Pulmonary artery endothelial cell (primary cell): ENCODE measurements around the gene NLK. TPM values are rescaled to one million over a fixed set of nuclear protein-coding genes. Genes with fewer than 3 reads are reported as not detected.
"Not testable (repeated sequence)": the region's sequence is repeated elsewhere in the genome, so short reads cannot be mapped to it uniquely, and the experiment has no call there.

ENCODE experiments used
- DNase-seq: peaks from one replicate; pipeline ENCODE4 v3.0.0-alpha.2; 2011; ENCODE audit warnings: low read depth, low spot score
- total RNA-seq: library from RNA; depleted of rRNA; stranded (reverse); fragments of >200 nt; gene quantifications from 2 replicates; pipeline ENCODE4 v1.2.3, GENCODE V29; 2014

NLK gene
- total RNA-seq, 1 donor from 2014 or later, result 34.8 TPM

GRCh38 chr17:28071891-28072606 is 29.6 kb downstream of the NLK start:
- no peak for DNase-seq

GRCh38 chr17:28072936-28073533 is 30.6 kb downstream of the NLK start:
- DNase-seq, result no peak

GRCh38 chr17:28074010-28074409 is 31.5 kb downstream of the NLK start:
- DNase-seq, result no peak

DNA sequence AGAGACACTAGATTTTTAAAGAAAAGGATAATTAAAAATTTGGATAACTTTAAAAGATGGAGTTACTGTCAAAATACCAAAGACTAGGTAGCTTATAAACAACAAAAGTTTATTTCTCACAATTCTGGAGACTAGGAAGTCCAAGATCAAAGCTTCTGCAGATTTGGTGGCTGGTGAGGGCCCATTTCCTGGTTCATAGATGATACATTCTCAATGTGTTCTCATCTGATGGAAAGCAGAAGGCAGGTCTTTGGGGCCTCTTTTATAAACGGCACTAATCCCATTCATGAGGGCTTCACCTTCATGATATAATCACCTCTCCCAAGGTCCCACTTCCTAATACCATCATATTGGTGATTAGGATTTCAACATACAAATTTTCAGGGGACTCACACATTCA is 33.7 kb downstream of the NLK start:
- DNase-seq, result no peak

DNA sequence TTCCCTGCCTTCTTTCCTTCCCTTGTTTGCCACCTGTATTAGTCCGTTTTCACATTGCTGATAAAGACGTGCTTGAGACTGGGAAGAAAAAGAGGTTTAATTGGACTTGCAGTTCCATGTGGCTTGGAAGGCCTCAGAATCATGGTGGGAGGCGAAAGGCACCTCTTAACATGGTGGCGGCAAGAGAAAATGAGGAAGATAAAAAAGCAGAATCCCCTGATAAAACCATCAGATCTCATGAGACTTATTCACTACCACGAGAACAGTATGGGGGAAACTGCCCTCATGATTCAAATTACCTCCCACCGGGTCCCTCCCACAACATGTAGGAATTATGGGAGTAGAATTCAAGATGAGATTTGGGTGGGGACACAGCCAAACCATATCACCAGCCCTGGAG is 34.7 kb downstream of the NLK start:
- DNase-seq, result not testable (repeated sequence)

DNA sequence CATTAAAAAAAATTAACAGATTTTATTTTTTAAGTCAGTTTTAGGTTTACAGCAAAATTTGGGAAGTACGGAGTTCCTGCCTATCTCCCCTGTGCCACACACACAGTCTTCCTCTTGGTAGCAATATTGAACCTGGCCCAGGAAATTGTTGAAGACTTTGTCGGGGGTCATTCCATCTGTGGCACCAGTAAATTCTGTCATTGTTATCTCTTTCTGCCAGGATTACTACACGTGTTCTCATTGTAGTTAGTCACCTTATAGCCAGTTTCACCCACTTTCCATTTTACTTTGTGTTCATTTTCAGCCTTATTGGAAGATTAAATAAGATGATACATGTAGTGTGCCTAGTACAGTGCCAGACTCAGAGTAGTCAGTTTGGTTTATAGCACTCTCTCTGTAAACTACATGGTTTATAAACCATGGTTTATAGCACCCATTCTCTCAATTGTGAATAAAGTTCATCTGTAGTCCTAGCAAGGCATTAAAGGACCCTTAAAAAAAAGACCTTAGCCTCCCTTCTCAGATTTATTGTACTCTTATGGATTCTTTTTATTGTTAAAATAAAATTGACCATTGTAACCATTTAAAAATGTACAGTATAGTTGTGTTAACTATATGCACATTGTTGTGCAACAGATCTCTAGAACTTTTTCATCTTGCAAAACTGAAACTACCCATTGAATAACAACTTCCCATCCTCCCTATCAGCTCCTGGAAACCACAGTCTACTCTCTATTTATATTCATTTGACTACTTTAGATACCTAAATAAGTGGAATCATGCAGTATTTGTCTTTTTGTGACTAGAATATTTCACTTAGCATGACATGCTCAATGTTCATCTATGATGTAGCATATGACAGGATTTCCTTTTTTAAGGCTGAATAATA is 36.1 kb downstream of the NLK start:
- DNase-seq, result no peak

DNA sequence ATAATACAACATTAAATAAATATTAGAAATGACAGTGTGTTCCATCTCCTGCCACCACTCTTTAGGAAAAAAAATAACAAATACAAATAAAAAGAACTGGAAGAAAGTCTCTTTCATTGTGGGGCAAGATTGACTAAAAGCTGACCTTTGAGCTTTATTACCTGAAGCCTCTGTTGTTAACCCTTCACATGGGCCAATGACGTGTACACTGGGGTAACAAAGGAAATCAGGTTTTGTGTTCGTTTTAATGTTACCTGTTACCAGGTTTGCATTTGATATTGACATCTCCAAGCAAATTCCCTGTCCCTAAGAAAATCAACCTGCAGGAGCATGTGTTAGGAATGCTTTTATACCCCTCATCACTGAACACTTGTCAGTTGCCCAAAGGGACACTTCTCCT is 39.0 kb downstream of the NLK start:
- no peak for DNase-seq

DNA sequence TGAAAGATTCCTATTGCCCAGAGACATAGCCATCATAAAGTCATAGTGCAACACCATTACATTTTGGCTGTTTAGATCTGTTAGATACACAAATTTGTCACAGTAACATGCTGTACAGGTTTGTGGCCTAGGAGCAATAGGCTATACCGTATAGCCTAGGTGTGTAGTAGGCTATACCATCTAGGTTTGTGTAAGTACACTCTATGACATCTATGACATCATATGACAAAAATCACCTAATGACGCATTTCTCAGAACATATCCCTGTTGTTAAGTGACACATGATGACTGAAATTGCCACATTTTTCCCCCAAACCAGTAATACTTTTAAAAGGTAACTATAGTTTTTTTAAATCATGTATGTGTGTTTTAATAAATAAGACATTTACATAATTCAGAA is 43.3 kb downstream of the NLK start:
- DNase-seq, result no peak

DNA sequence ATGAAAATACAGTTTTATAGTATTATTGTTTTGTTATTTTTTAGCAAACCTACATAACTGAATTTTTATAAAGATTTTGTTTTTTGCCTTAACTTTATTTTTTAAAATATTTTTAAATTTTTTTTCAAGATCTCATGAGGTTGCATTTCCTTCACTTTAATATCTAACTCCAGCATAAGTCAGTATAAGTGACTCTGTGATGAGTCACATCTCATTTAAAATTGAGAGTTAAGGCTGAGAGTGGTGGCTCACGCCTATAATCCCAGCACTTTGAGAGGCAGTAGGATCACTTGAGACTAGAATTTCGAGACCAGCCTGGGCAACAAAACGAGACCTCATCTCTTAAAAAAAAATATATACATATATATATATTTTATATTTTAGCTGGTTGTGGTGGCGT is 44.0 kb downstream of the NLK start:
- DNase-seq, result no peak

DNA sequence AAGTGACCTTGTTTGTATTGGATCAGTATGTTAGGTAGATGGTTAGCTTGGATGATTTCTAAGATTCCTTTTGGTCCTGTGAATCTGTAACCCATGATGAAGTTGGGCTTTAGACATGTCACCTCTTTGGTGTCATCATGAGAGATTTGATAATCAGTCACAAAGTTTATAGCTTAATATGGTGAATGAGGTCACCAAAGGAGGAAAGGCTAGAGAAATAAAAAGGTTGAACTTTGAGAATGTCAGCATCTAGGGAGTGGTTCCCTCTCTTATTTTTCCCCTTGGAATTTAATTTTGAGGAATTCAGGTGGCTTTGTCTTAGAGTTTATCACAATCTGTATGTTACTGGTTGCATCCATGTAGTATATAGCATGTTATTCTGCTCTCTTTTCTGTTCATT is 45.3 kb downstream of the NLK start:
- no peak for DNase-seq

DNA sequence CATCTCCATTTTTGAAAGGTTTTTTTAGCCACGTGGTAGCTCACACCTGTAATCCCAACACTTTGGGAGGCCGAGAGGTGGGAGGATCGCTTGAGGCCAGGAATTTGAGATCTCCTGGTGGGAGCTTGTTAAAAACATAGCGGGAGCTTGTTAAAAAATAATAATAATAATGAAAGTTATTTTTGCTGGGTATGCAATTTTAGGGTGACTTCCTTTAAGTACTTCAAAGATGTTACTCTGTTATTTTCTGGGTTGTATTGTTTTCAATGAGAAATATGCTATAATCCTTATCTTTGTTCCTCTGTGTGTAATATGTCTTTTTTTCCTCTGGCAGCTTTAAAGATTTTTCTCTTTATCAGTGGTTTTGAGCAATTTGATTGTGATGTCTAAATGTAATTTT is 48.1 kb downstream of the NLK start:
- DNase-seq, result no peak

GRCh38 chr17:28092088-28092487 is 49.6 kb downstream of the NLK start:
- no peak for DNase-seq

- no peak for DNase-seq
Measured at GRCh38 chr17:28093999-28094716, 51.7 kb downstream of the NLK start.

DNA sequence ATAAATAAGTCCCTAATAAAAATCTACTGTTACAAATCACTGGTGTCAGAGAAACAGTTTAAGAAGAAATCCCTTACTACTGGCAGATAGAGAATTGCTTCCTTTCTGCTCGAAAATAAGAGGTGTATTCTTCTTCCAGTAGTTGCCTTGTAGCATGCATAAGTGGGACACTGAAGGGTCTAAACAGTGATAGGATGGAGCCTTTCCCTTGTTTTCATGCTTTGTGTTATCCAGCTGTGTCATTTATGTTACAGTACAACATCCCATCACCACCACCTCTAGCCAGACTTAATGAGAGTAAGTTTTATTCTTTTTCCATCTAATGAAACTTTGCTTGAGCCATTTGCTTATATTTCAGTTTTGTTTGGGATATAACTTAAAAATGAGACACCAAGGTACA is 54.3 kb downstream of the NLK start:
- DNase-seq, result no peak

GRCh38 chr17:28097254-28097653 is 54.8 kb downstream of the NLK start:
- no peak for DNase-seq

DNA sequence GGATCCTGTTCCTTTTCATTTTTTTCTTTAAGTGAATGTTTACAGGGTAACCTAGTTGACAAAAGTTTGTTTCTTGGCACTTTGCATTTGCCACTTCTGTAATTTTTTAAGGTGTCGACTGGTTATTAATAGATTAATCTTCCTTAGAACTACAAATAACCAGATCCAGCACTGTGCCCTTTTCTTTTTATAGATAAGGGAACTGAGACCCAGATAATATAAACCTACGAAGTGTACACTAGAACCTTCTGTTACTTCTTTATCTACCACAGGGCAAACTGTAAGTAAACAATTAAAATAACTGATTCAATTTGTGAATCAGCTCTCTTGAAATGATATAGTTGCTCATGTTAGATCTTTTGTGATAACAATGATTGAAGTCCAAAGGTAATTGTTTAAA is 55.4 kb downstream of the NLK start:
- DNase-seq, result no peak

DNA sequence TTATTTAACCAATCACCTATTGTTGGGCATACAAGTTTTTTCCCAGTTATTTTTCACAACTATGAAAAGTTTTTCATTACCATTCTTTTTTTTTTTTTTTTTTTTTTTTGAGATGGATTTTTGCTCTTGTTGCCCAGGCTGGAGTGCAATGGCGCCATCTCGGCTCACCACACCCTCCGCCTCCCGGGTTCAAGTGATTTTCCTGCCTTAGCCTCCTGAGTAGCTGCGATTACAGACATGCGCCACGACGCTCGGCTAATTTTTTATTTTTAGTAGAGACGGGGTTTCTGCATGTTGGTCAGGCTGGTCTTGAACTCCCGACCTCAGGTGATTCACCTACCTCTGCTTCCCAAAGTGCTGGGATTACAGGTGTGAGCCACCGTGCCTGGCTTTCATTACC is 56.1 kb downstream of the NLK start:
- not testable (repeated sequence) for DNase-seq

DNA sequence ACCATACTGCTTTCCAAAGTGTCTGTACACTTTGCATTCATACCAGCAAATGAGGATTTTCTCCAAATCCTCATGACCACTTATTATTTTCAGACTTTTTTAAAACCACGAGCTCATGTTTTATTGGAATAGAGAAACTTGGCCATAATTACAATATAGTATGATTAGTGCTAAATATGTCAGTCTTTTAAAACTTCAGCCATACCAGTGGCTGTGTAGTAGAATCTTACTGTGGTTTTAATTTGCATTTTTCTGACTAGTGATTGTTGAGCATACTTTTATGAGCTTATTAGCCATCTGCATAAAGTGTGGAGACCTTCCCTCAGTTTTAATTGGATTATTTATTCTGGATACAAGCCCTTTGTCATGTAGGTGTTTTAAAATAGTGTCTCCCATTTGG is 57.8 kb downstream of the NLK start:
- no peak for DNase-seq

GRCh38 chr17:28100936-28101335 is 58.5 kb downstream of the NLK start:
- DNase-seq, result no peak

- DNase-seq, result no peak
Measured at GRCh38 chr17:28101919-28102318, 59.4 kb downstream of the NLK start.

DNA sequence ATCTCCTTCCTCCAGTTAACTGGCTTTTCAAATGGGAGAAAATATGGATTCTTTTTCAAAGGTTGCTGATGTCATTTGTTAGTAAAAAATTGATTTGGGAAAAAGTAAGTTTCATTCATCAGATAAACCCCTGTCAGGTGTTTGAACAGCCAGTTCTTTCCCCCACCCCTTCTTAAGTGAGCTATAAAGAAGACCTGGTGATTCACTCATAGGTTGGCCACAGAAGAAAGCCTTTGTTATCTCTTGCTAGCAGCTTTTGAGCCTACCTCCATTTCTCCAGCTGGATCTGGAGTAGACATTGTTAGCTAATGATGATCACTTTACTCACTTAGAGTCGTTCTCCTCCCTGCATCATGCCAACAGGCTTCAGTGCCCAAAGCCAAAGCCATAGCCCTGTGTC is 63.0 kb downstream of the NLK start:
- DNase-seq, result no peak

- DNase-seq, result no peak
Measured at GRCh38 chr17:28110184-28110583, 67.7 kb downstream of the NLK start.
